Testis (tissue), 3 donors: Measurements from ENCODE around the gene FBXL19. TPM values are rescaled to one million over a fixed set of nuclear protein-coding genes. Genes with fewer than 3 reads are reported as not detected.

ENCODE experiments used
- DNase-seq: peaks from one replicate; pipeline ENCODE4 v3.0.0-alpha.2; 2019
- H3K27ac ChIP-seq, 2 donors: fragments of 200-600 bp; sonication (generic); one replicate each; pipeline ENCODE4 v1.5.1; 2019
- H3K27me3 ChIP-seq: fragments of 200-600 bp; sonication (generic); one replicate; pipeline ENCODE4 v1.5.1; 2019
- H3K36me3 ChIP-seq: fragments of 200-600 bp; sonication (generic); one replicate; pipeline ENCODE4 v1.5.1; 2017; ENCODE audit warnings: low read depth; ENCODE audit errors: missing control alignments
- H3K4me1 ChIP-seq: fragments of 200-600 bp; sonication (generic); one replicate; pipeline ENCODE4 v1.5.1; 2019
- H3K4me3 ChIP-seq, 2 donors: fragments of 200-600 bp; sonication (generic); one replicate each; pipeline ENCODE4 v1.5.1; 2017 to 2019
- H3K9me3 ChIP-seq: fragments of 200-600 bp; sonication (generic); one replicate; pipeline ENCODE4 v1.5.1; 2017
- POLR2A ChIP-seq: fragments of 450-650 bp; IDR thresholded peaks from one replicate; pipeline ENCODE4 v1.6.1; 2017; ENCODE audit warnings: antibody characterized with exemption, mild to moderate bottlenecking, moderate library complexity
- WGBS, 2 donors: methylation state at CpG; one replicate each; pipeline ENCODE4 v1.1.5; 2018; 5-methylcytosine and 5-hydroxymethylcytosine counted together
- intact Hi-C: fragments of 100-400 bp; cut with DNase I; formaldehyde crosslinking; loops from one replicate; pipeline ENCODE4 v1.15.1; 2023; ENCODE audit warnings: low total_unique reads
- polyA plus RNA-seq: library from polyadenylated mRNA; stranded (reverse); fragments of 350-450 nt; fragmentation: Illumina TruSeq; extraction: RNeasy Lipid Tissue Mini Kit (QIAGEN cat#74804); gene quantifications from one replicate; pipeline ENCODE4 v1.2.3, GENCODE V29; 2014; ENCODE audit warnings: low read depth, low replicate concordance; ENCODE audit not compliant: insufficient read depth
- total RNA-seq, 2 donors: library from RNA; depleted of rRNA; stranded (reverse); fragments of >200 nt; gene quantifications; one replicate each; pipeline ENCODE4 v1.2.3, GENCODE V29; 2016
- TF ChIP-seq, protein P1 (sequence below), 3 experiments: fragments of 450-650 bp in 2 of 3; fragments of 200-600 bp in 1 of 3; sonication (generic) in 1 of 3; IDR thresholded peaks; one replicate each; pipeline ENCODE4 v1.5.1; 2016 to 2019; ENCODE audit warnings: antibody characterized with exemption in 3 of 3, mild to moderate bottlenecking in 2 of 3, moderate library complexity in 1 of 3

The FBXL19 gene
- total and polyA plus RNA-seq, 3 donors from 2014 or later = 47.0 to 149 (median 142) TPM

DNA sequence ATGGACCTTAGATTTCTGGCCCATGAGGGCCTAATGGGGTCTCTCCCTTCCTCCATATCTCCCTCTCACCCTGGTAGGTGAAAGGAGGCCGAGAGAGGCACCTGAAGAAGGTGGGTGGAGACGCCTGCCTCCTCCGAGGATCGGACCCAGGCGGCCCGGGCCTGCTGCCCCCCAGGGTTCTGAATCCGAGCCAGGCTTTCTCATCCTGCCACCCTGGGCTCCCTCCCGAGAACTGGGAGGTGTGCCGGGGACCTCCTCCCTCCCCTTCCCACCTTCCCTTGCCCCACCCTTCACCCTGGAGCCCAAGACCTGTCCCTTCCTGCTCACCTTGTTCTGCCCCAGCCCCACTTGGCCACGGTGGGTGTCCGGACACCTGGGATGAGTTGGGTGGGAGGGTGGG is 5.0 kb downstream of the FBXL19 start:
- Histone ChIP-seq H3K36me3 (no peaks in the 10 kb centered on the region), H3K9me3 (no peaks in the 10 kb centered on the region), H3K27me3 (no peaks in the 10 kb centered on the region), H3K27ac (peak overlapping the region in 1 of 2 donors; percentile 47), H3K4me1 (peaks cover 27% of the 10 kb centered on the region), H3K4me3 (no peak overlapping the region)
- no peak for DNase-seq
- intact Hi-C loops = no loop called here
- 73 to 74% methylated on average over 6 to 11 of the region's 11 CpGs for WGBS, 2 donors
- TF ChIP-seq, protein P1, sequence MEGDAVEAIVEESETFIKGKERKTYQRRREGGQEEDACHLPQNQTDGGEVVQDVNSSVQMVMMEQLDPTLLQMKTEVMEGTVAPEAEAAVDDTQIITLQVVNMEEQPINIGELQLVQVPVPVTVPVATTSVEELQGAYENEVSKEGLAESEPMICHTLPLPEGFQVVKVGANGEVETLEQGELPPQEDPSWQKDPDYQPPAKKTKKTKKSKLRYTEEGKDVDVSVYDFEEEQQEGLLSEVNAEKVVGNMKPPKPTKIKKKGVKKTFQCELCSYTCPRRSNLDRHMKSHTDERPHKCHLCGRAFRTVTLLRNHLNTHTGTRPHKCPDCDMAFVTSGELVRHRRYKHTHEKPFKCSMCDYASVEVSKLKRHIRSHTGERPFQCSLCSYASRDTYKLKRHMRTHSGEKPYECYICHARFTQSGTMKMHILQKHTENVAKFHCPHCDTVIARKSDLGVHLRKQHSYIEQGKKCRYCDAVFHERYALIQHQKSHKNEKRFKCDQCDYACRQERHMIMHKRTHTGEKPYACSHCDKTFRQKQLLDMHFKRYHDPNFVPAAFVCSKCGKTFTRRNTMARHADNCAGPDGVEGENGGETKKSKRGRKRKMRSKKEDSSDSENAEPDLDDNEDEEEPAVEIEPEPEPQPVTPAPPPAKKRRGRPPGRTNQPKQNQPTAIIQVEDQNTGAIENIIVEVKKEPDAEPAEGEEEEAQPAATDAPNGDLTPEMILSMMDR (IDR thresholded peaks at IDR 0.05) = no peak
- TF ChIP-seq POLR2A = no peak

GRCh38 chr16:30929167-30929566 is 5.8 kb downstream of the FBXL19 start:
- Histone ChIP-seq H3K9me3 (no peaks in the 10 kb centered on the region), H3K27me3 (no peaks in the 10 kb centered on the region), H3K4me1 (peaks cover 31% of the 10 kb centered on the region), H3K27ac (peak overlapping the region in 1 of 2 donors; percentile 47), H3K36me3 (no peaks in the 10 kb centered on the region), H3K4me3 (no peak overlapping the region)
- TF ChIP-seq, protein P1 (IDR thresholded peaks at IDR 0.05) = no peak
- no peak for TF ChIP-seq POLR2A
- intact Hi-C loops = no loop called here
- WGBS, 2 donors = 67 to 75% methylated on average over 7 of the region's 7 CpGs
- no peak for DNase-seq

GRCh38 chr16:30930160-30930571 is 6.8 kb downstream of the FBXL19 start:
- Histone ChIP-seq H3K4me3 (no peak overlapping the region), H3K27me3 (no peaks in the 10 kb centered on the region), H3K36me3 (no peaks in the 10 kb centered on the region), H3K9me3 (no peaks in the 10 kb centered on the region), H3K4me1 (peaks cover 30% of the 10 kb centered on the region), H3K27ac (peak overlapping the region; percentile 47 to 53)
- intact Hi-C loops = no loop called here
- TF ChIP-seq, protein P1 (IDR thresholded peaks at IDR 0.05) = no peak
- TF ChIP-seq POLR2A = no peak
- DNase-seq = no peak
- WGBS, 2 donors = 80 to 83% methylated on average over 12 to 26 of the region's 35 CpGs

GRCh38 chr16:30931068-30931650 is 7.8 kb downstream of the FBXL19 start:
- DNase-seq = peak; percentile 92
- Histone ChIP-seq H3K4me1 (peaks cover 30% of the 10 kb centered on the region), H3K27ac (no peak overlapping the region), H3K9me3 (no peaks in the 10 kb centered on the region), H3K27me3 (no peaks in the 10 kb centered on the region), H3K36me3 (no peaks in the 10 kb centered on the region), H3K4me3 (no peak overlapping the region)
- no peak for TF ChIP-seq POLR2A
- TF ChIP-seq, protein P1 (IDR thresholded peaks at IDR 0.05) = no peak
- WGBS, 2 donors = 49 to 62% methylated on average over 12 of the region's 12 CpGs
- intact Hi-C loops = no loop called here
